BJ (cell line): ENCODE measurements around the gene VWF. TPM values are rescaled to one million over a fixed set of nuclear protein-coding genes. Genes with fewer than 3 reads are reported as not detected.

Experiments used
- CTCF ChIA-PET: fragments of 350-600 bp; formaldehyde crosslinking; extraction: SDS; loops from one replicate; lab custom pipeline; 2021; ENCODE audit warnings: antibody characterized with exemption, inconsistent platforms; lab: Yijun Ruan, JAX
- POLR2A ChIA-PET: fragments of 300-600 bp; sonication (Branson Sonifier 250); formaldehyde crosslinking; extraction: SDS; loops from one replicate; lab custom pipeline; 2021; ENCODE audit warnings: antibody characterized with exemption; lab: Charles Lee
- DNase-seq: peaks from one replicate; pipeline ENCODE4 v3.0.0-alpha.2; 2011; ENCODE audit warnings: low read depth
- H3K27me3 ChIP-seq: 2 replicates; pipeline ENCODE4 v1.6.0; 2011; ENCODE audit warnings: low read length; ENCODE audit not compliant: control insufficient read depth, insufficient read depth
- H3K36me3 ChIP-seq: 2 replicates; pipeline ENCODE4 v1.5.1; 2011; ENCODE audit warnings: low read length; ENCODE audit not compliant: control insufficient read depth, insufficient read depth
- H3K4me3 ChIP-seq: 2 replicates; pipeline ENCODE4 v1.5.1; 2011; ENCODE audit warnings: low read depth, mild to moderate bottlenecking, control low read depth, low read length
- CTCF ChIP-seq: IDR thresholded peaks from 2 replicates; pipeline ENCODE4 v1.5.1; 2011; ENCODE audit warnings: low read depth, mild to moderate bottlenecking, control low read depth, inconsistent platforms, low read length, moderate library complexity; ENCODE audit not compliant: insufficient read depth
- polyA plus RNA-seq: library from polyadenylated mRNA; depleted of rRNA; stranded (reverse); fragments of >200 nt; gene quantifications from 2 replicates; pipeline ENCODE4 v1.2.3, GENCODE V29; 2011

The VWF gene
- polyA plus RNA-seq, 1 experiment = 0.06 TPM

- TF ChIP-seq CTCF = no peak
- CTCF ChIA-PET = no interaction called here
- no peaks in the 10 kb centered on the region for H3K36me3 ChIP-seq
- DNase-seq = no peak
- peaks cover 1% of the 10 kb centered on the region; the same call in 1 of the 2 replicates for H3K27me3 ChIP-seq
- POLR2A ChIA-PET = no interaction called here
- no peak overlapping the region for H3K4me3 ChIP-seq
Measured at GRCh38 chr12:5907807-5908206, 216.7 kb downstream of the VWF start.

- ChIA-PET POLR2A (no interaction called here), CTCF (no interaction called here)
- no peak overlapping the region for H3K4me3 ChIP-seq
- DNase-seq = no peak
- no peaks in the 10 kb centered on the region; the same call in 1 of the 2 replicates for H3K27me3 ChIP-seq
- no peaks in the 10 kb centered on the region for H3K36me3 ChIP-seq
- TF ChIP-seq CTCF = no peak
Measured at GRCh38 chr12:5905757-5906156, 218.7 kb downstream of the VWF start.

DNA sequence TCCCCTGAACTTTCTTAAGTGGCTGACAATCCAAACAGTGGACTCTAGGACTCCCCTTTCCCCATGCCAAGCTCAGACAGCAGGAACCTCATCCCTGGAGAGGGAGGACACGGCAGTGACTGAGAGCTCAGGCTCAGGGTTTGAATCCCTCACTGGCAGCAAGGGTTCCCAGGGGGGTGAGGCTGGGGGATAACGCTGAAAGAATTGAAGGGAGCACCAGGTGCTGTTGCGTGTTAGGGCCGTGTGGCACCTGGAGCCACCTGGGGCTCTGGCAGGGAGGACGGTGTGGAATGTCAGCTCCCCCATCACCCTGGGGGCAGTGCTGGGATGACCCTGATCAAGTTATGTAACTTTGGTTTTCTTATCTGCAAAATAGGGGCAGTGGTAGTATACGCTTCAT lies 219.5 kb downstream of the VWF start:
- H3K4me3 ChIP-seq = no peak overlapping the region
- DNase-seq = no peak
- H3K27me3 ChIP-seq = no peaks in the 10 kb centered on the region; the same call in 1 of the 2 replicates
- POLR2A ChIA-PET = no interaction called here
- TF ChIP-seq CTCF = no peak
- no peaks in the 10 kb centered on the region for H3K36me3 ChIP-seq
- CTCF ChIA-PET = interaction anchor here (0.6 kb wide), 1 partner anchor 414 kb away, joined by 3 read pairs; no protein-coding TSS in a partner anchor

DNA sequence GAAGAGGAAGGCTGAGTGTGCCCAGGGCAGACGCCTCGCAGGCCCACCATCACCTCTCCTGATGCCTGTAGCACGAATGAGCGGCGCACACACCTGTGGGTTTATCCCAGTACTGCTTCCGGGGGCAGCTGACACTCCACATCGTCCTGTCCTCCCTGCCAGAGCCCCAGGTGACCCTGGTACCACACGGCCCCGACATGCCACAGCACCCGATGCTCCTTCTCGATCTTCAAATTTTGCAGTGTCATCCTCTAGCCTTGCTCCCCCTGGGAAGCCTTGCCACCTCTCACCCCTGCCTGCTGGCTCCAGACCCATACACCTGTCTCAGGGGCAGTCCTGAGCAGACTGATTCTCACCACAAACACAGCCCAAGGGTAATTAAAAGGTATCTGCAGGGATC lies 220.0 kb downstream of the VWF start:
- POLR2A ChIA-PET = no interaction called here
- H3K27me3 ChIP-seq = no peaks in the 10 kb centered on the region; the same call in 1 of the 2 replicates
- no peak for TF ChIP-seq CTCF
- CTCF ChIA-PET = interaction anchor here (0.6 kb wide), 1 partner anchor 414 kb away, joined by 3 read pairs; no protein-coding TSS in a partner anchor
- H3K36me3 ChIP-seq = no peaks in the 10 kb centered on the region
- DNase-seq = no peak
- no peak overlapping the region for H3K4me3 ChIP-seq

DNA sequence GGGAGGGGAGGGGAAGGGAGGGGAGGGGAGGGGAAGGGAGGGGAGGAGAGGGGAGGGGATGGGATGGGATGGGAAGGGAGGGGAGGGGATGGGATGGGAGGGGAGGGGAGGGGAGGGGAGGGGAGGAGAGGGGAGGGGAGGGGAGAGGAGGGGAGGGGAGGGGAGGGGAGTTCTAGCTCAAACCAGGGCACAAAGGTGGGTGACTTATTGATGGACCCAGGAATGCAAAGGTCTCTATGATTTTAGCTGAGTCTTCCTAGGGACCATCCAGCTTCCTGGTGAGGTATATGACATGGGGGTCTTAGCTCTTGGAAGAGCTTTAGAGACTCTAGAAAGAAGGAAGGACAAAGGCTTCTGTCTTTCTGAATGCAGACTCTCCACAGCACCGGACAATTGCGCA lies 221.7 kb downstream of the VWF start:
- ChIA-PET CTCF (interaction anchor here (1.6 kb wide), 1 partner anchor 158 kb away, joined by 3 read pairs; no protein-coding TSS in a partner anchor), POLR2A (no interaction called here)
- H3K36me3 ChIP-seq = no peaks in the 10 kb centered on the region

More for the DNA sequence above, 221.7 kb downstream of the VWF start:
- no peak for TF ChIP-seq CTCF
- Histone ChIP-seq H3K27me3 (no peaks in the 10 kb centered on the region; the same call in 1 of the 2 replicates), H3K4me3 (no peak overlapping the region)
- no peak for DNase-seq
